PC-3 (cell line): Measurements from ENCODE around the gene TMEM200C.

ENCODE experiments used
- CTCF ChIP-seq: fragments of 300-600 bp; sonication (generic); conservative IDR thresholded peaks from 2 replicates; pipeline ENCODE4 v1.5.1; 2017; ENCODE audit warnings: antibody characterized with exemption, low read depth, mild to moderate bottlenecking, low read length
- EZH2 ChIP-seq: fragments of 300-600 bp; sonication (generic); IDR thresholded peaks from one replicate; pipeline ENCODE4 v1.6.1; 2017; ENCODE audit warnings: antibody characterized with exemption, mild to moderate bottlenecking, low read length; ENCODE audit not compliant: unreplicated experiment
- EZH2phosphoT487 ChIP-seq: fragments of 300-600 bp; sonication (generic); IDR thresholded peaks from 2 replicates; pipeline ENCODE4 v1.6.1; 2018; ENCODE audit warnings: mild to moderate bottlenecking, antibody characterized with exemption, low read length, borderline replicate concordance

DNA sequence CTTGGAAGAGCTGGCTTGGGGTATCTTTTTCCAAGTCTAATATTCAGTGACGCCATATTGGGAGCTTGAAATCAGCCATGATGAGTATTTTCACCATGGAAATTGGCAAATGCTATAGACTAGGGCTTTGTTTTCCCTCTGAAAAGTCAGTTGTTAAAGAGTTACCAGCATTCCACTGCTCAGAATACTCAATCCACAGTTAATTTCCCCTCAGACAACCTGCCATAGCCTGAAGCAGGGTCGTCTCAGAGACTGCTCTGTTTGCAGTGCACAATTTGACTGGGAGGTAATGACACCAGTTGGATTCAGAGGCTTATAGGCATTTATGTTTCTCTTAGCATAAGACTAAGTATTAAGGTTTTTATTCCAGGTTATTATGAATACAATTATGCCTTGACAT, 35.5 kb upstream of the TMEM200C start:
- TF ChIP-seq CTCF (no peak), EZH2phosphoT487 (no peak), EZH2 (no peak)
